IPS-NIHi7 (cell line): ENCODE data around the gene SLC35F3.

Source experiments
- DNase-seq: peaks from one replicate; pipeline ENCODE4 v3.0.0; 2012; ENCODE audit warnings: mixed read lengths; ENCODE audit errors: extremely low spot score

SLC35F3 gene

GRCh38 chr1:234253732-234254131 is 349.3 kb downstream of the SLC35F3 start:
- DNase-seq = no peak

GRCh38 chr1:234256359-234256758 is 351.9 kb downstream of the SLC35F3 start:
- DNase-seq = no peak

GRCh38 chr1:234258071-234258470 is 353.6 kb downstream of the SLC35F3 start:
- DNase-seq = no peak

GRCh38 chr1:234260578-234260977 is 356.1 kb downstream of the SLC35F3 start:
- no peak for DNase-seq

GRCh38 chr1:234261545-234261944 is 357.1 kb downstream of the SLC35F3 start:
- no peak for DNase-seq

- no peak for DNase-seq
Observed at GRCh38 chr1:234262007-234262753, 357.7 kb downstream of the SLC35F3 start.

- DNase-seq = no peak
Observed at GRCh38 chr1:234262754-234263105, 358.3 kb downstream of the SLC35F3 start.

- no peak for DNase-seq
Observed at GRCh38 chr1:234264832-234265231, 360.4 kb downstream of the SLC35F3 start.

- DNase-seq = no peak
Observed at GRCh38 chr1:234265321-234265720, 360.8 kb downstream of the SLC35F3 start.

GRCh38 chr1:234265861-234266260 is 361.4 kb downstream of the SLC35F3 start:
- DNase-seq = no peak

GRCh38 chr1:234270093-234270492 is 365.6 kb downstream of the SLC35F3 start:
- DNase-seq = no peak

GRCh38 chr1:234270581-234271242 is 366.2 kb downstream of the SLC35F3 start:
- DNase-seq = no peak

- no peak for DNase-seq
Observed at GRCh38 chr1:234271243-234271606, 366.7 kb downstream of the SLC35F3 start.

GRCh38 chr1:234272656-234273312 is 368.3 kb downstream of the SLC35F3 start:
- DNase-seq = no peak

GRCh38 chr1:234273981-234274380 is 369.5 kb downstream of the SLC35F3 start:
- no peak for DNase-seq

- DNase-seq = no peak
Observed at GRCh38 chr1:234276151-234276788, 371.8 kb downstream of the SLC35F3 start.

- DNase-seq = no peak
Observed at GRCh38 chr1:234277161-234277868, 372.8 kb downstream of the SLC35F3 start.

- DNase-seq = no peak
Observed at GRCh38 chr1:234279021-234279420, 374.5 kb downstream of the SLC35F3 start.

- no peak for DNase-seq
Observed at GRCh38 chr1:234280500-234280899, 376.0 kb downstream of the SLC35F3 start.

- DNase-seq = no peak
Observed at GRCh38 chr1:234281826-234282489, 377.5 kb downstream of the SLC35F3 start.

- no peak for DNase-seq
Observed at GRCh38 chr1:234286206-234286605, 381.7 kb downstream of the SLC35F3 start.
